Omental fat pad (tissue), 4 donors: ENCODE results near the gene ARHGEF33. TPM values are rescaled to one million over a fixed set of nuclear protein-coding genes. Genes with fewer than 3 reads are reported as not detected.
A peak's percentile ranks its signal among the peaks of the same experiment; 100 is the strongest.

Experiments used
- ATAC-seq: fragments of 150-250 bp; one replicate; pipeline ENCODE4 v1.9.1; 2016; ENCODE audit warnings: mild to moderate bottlenecking, moderate library complexity; ENCODE audit not compliant: low FRiP score
- DNase-seq: peaks from one replicate; pipeline ENCODE4 v3.0.0-alpha.2; 2019; ENCODE audit warnings: low spot score
- total RNA-seq, 4 donors: library from RNA; depleted of rRNA; stranded (reverse); fragments of >200 nt; gene quantifications; one replicate each; pipeline ENCODE4 v1.1.0, GENCODE V29; 2016
- TF ChIP-seq, protein P1 (sequence below), 3 donors: fragments of 450-650 bp; IDR thresholded peaks; one replicate each; pipeline ENCODE4 v1.5.1; 2016 to 2017; ENCODE audit warnings: antibody characterized with exemption in 3 of 3, mild to moderate bottlenecking in 3 of 3, moderate library complexity in 2 of 3

Gene ARHGEF33
- total RNA-seq, 4 donors from 2014 or later = 0.31 to 1.6 (median 0.95) TPM

DNA sequence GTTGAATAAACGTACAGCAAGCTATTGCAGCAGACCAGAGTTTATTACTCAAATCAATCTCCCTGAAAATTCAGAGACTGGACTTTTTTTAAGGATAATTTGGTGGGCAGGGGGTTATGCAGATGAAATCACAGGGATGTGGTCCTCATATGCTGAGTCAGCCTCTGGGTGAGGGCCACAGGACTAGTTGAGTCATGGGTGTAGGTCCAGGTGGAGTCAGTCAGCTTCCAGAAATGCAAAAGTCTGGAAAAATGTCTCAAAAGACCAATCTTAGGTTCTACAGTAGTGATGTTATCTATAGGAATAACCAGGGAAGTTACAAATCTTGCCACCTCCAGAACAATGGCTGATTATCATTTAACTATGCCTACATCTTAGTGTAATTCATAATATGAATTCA is 51.1 kb downstream of the ARHGEF33 start:
- DNase-seq = no peak
- no peak for ATAC-seq
- TF ChIP-seq, protein P1, sequence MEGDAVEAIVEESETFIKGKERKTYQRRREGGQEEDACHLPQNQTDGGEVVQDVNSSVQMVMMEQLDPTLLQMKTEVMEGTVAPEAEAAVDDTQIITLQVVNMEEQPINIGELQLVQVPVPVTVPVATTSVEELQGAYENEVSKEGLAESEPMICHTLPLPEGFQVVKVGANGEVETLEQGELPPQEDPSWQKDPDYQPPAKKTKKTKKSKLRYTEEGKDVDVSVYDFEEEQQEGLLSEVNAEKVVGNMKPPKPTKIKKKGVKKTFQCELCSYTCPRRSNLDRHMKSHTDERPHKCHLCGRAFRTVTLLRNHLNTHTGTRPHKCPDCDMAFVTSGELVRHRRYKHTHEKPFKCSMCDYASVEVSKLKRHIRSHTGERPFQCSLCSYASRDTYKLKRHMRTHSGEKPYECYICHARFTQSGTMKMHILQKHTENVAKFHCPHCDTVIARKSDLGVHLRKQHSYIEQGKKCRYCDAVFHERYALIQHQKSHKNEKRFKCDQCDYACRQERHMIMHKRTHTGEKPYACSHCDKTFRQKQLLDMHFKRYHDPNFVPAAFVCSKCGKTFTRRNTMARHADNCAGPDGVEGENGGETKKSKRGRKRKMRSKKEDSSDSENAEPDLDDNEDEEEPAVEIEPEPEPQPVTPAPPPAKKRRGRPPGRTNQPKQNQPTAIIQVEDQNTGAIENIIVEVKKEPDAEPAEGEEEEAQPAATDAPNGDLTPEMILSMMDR (IDR thresholded peaks at IDR 0.05) = no peak

GRCh38 chr2:38943784-38944183 is 54.1 kb downstream of the ARHGEF33 start:
- no peak for DNase-seq
- ATAC-seq = no peak
- TF ChIP-seq, protein P1 (IDR thresholded peaks at IDR 0.05) = no peak

DNA sequence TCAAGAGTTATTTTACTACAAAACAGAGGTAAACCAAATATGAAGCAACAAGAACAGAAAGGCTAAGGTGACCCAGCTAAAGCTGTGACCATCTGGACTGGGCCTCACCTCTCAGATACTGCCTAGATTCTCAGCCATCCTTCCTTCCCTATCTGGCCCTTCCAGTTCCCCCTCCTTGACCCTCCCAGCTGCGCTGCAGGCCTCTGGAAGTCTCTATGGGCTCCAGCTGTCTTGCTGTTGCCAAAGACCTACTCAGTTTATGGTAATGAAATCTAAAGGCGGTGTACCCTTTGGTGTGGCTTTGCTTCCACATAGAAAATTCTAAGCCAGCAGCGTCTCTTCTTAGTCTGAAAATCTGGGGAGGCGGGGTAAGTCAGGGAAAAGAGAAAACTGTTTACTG is 55.7 kb downstream of the ARHGEF33 start:
- TF ChIP-seq, protein P1 (IDR thresholded peaks at IDR 0.05) = no peak
- no peak for ATAC-seq

GRCh38 chr2:38945911-38946310 is 56.2 kb downstream of the ARHGEF33 start:
- no peak for DNase-seq
- no peak for ATAC-seq
- TF ChIP-seq, protein P1 (IDR thresholded peaks at IDR 0.05) = no peak

More for the DNA sequence above, 55.7 kb downstream of the ARHGEF33 start:
- DNase-seq = no peak

DNA sequence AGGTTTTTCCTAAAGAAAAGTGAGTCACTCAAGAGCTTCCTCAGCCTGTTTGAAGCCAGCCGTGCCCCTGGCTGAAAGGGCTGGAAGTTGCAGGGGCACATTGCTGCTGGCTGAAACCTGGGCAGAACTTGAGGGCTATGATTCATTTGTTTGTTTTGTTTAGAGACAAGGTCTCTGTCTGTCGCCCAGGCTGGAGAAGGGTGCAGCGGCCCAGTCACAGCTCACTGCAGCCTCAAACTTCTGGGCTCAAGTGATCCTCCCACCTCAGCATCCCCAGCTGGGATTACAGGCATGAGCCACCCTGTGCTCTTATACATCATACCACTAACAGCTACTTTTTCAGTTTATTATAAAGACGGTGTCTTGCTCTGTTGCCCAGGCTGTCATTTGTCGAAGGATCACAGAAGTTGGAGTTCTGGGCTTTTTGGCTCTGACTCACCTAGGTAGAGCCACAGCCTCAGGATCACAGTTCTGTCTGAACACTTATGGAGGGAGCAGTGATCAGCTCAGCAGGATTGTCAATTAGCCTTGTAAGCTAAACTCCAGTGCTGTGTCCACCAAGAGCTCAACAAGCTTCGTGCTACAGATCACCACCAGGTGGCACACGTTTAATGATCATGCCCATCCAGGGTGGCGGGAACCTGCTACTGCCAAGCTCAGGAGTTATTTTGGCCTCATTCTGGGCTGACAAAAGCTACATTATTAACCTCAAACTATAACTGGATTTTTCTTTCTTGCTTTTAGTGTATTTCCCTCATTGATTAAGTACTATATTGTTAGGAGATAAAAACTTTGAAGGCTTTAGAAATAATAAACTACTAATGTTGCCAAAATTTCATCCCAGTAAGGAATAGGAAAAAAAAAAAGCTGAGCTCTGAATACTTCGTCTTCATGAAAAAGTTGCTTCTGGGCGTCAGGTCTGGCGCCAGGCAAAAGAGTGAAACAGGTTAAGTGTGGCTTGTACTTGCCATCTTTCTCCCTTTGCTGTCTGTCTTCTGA is 57.9 kb downstream of the ARHGEF33 start:
- TF ChIP-seq, protein P1 (IDR thresholded peaks at IDR 0.05) = no peak
- peak; percentile 88 for ATAC-seq
- peak; percentile 38 for DNase-seq

DNA sequence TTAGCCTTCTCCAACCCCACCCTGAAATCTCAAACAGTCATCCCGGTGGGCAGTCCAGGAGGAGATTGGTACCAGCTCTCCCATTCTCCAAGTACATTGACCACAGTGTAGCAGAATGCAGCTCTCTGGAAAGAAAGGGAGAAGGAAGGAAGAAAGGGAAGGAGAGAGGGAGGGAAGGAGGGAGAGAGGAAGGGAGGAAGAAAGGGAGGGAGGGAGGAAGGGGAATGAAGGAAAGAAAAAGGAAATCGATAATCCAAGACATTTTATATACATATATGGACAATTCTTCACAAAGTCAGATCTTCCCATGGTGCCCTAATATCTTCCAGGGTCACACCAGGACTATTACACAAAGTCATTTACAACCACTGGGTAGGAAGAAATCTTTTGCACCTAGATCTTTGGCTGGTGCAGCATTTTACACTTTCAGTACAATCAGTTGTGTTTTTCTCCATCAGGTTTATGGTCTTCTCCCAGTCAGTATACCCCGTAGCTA is 58.8 kb downstream of the ARHGEF33 start:
- ATAC-seq = no peak
- TF ChIP-seq, protein P1 (IDR thresholded peaks at IDR 0.05) = no peak
- no peak for DNase-seq
